Forelimb muscle (tissue), 1 donor: Measurements from ENCODE around the gene LRMDA. TPM values are rescaled to one million over a fixed set of nuclear protein-coding genes. Genes with fewer than 3 reads are reported as not detected.

ENCODE experiments used
- DNase-seq: peaks from one replicate; pipeline ENCODE4 v3.0.0-alpha.2; 2013; ENCODE audit warnings: low read depth
- polyA plus RNA-seq: library from polyadenylated mRNA; unstranded; fragments of 120-200 nt; gene quantifications from one replicate; pipeline ENCODE4 v1.2.1, GENCODE V29; 2013; ENCODE audit not compliant: insufficient read length

Gene LRMDA
- polyA plus RNA-seq, 1 donor = 5.1 TPM

GRCh38 chr10:76201962-76202361, 770.5 kb downstream of the LRMDA start:
- no peak for DNase-seq

- no peak for DNase-seq
Measured at GRCh38 chr10:76202777-76203176, 771.4 kb downstream of the LRMDA start.

- DNase-seq = no peak
Measured at GRCh38 chr10:76205361-76205760, 773.9 kb downstream of the LRMDA start.

DNA sequence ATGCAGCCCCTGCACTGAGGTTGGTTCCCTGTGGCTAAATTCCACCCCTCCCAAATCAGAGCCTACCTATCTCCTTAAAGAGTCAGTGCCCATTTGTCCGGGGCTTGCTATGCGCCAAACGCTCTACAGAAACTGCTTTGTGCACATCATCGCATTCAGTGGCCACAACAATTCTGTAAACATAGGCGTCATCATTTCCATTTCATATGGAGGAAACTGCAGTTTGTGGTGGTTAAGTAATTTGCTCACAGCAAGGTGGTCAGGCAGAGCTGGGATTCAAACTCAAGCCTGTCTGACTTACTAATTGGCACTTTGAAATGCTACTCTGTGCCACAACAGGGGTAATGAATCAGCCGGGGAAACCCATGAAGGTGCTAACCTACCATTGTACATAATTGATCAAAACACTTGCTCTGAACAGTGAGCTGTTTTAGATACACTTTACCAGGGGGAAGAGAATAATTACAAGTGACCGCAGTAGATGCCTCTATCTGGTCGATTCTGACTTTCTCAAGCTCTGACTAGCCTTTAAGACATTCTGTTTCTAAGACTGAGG, 775.5 kb downstream of the LRMDA start:
- no peak for DNase-seq

DNA sequence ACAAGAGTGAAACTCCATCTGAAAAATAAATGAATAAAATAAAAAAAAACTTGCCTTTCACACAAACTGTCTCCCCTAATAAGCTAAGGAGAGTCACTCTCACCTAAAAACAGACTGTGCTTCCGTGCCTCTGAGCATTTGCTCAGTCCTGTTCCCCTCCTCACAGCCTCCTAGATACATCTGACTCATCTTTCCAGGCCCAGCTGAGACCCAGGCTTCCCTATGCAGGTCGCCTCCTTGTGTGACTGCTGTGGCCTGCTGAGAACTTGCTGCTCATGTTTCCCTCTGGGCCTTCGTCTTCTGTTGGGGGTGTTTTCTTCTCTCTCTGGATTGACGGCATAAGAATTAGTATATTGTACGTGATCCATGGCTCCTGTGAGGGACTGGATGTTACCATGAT, 777.7 kb downstream of the LRMDA start:
- DNase-seq = no peak

- no peak for DNase-seq
Measured at GRCh38 chr10:76210211-76210610, 778.8 kb downstream of the LRMDA start.

- DNase-seq = no peak
Measured at GRCh38 chr10:76211691-76212090, 780.3 kb downstream of the LRMDA start.

GRCh38 chr10:76213876-76214275, 782.5 kb downstream of the LRMDA start:
- peak; percentile 57 for DNase-seq

- DNase-seq = no peak
Measured at GRCh38 chr10:76218035-76218434, 786.6 kb downstream of the LRMDA start.

DNA sequence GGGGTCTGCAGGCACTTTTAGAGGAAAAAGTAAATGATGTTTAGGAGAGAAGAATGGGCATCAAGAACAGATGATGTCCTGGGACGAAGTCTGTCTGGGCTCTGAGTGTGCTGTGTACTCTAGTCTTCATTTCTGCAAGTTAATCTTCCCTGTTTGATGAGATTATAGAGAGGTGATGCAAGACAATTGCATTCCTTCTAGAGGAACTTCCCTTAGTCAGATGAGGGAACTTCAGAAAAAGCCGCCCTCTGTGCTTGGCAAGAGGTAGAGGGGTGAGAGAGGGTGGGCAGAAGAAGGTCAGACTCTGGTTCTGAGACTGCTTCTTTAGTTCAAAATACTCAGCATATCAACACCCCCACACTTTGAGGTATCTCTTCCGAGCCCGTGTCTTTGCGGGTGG, 797.9 kb downstream of the LRMDA start:
- DNase-seq = no peak

- DNase-seq = no peak
Measured at GRCh38 chr10:76230921-76231285, 799.5 kb downstream of the LRMDA start.

DNA sequence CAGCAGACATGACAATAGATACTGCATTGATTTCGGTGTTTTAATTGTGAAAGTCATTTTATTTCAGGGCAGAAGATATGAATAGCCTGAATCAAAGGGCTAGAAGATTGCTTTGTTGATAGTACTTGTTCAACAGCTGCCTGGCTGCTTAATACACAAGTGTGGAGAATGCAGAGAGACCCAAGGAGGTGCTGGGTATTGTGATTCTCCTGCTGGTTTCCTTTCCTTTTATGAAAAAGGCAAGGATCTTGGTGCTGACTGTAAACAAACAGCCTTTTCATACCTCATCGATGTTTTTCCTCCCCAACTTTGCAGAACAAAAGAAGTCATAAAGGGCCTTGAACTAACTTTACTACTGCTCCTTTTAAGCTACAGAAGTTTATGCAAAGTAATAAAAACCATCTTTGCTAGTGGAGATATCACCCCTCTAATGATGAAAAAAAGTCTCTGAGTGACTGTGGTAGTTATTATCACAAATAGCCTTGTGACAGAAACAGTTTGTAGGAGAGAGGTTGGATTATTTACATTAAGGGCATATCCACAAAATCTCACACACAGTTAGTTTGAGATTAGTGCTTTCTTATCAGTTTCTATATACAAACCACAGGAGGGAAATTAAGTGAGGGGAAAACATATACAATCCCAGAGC, 800.0 kb downstream of the LRMDA start:
- no peak for DNase-seq

DNA sequence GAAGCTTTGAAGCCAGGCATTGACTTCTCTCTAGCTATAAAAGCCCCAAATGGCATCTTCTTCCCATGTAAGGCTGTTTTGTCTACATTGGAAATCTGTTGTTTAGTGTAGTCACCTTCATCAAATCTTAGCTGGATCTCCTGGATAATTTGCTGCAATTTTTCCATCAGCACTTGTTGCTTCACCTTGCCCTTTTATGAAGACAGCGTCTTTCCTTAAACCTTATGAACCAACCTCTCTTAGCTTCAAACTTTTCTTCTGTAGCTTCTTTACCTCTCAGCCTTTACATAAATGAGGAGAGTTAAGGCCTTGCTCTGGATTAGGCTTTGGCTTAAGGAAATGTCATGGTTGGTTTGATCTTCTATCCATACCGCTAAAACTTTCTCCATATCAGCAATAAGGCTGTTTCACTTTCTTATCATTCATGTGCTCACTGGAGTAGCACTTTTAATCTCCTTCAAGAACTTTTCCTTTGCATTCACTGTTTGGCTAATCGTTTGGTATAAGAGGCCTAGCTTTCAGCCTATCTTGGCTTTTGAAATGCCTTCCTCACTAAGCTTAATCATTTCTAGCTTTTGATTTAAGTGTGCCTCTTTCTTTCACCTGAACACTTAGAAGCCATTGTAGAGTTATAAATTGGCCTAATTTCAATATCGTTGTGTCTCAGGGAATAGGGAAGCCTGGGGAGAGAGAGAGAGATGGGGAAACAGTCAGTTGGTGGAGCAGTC, 803.2 kb downstream of the LRMDA start:
- DNase-seq = no peak

DNA sequence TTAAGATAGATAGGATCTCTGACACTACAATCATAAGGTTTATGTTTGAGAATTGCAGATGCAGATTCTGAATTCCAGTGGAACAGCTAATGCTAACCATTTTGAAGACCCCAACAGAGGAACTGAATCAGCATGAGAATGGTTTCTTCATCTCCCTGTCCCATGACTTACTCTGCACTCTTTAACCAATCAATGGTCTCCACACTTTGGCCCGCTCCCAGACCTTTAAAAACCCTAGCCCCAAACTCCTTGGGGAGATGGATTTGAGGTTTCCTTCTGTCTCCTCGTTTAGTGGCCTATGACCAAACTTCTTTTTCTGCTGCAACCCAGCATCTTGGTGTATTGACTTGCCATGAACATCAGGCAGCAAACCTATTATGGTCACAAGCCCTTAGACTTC, 804.9 kb downstream of the LRMDA start:
- no peak for DNase-seq

- no peak for DNase-seq
Measured at GRCh38 chr10:76242956-76243355, 811.5 kb downstream of the LRMDA start.

DNA sequence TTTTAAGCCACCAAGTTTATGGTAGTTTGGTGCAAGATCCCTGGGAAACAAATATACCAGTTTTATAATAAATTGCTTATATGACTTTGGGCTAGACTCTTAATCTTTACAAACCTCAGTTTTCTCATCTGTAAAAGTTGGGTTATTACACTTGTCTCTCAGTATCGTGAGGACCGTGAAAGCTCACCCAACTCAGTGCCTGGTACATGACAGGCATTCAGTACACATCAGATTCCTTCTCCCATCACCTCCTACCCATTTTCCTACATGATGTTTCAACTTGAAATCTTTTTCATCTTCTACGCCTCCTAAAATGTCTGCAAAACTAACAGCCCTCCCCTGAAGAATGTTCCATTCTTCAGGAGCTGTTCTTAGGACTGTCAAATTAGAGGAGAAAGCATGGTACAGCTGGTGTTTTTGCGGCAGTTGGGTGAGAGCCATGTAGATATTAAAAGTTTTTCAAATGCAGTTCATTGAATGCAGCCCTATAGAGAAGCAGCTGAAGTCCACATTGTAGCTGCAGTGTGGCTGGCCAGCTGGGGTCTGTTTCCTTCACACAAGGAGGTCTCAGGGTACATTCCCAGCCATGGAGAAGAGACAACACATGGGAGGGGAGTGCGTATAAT, 812.8 kb downstream of the LRMDA start:
- no peak for DNase-seq

DNA sequence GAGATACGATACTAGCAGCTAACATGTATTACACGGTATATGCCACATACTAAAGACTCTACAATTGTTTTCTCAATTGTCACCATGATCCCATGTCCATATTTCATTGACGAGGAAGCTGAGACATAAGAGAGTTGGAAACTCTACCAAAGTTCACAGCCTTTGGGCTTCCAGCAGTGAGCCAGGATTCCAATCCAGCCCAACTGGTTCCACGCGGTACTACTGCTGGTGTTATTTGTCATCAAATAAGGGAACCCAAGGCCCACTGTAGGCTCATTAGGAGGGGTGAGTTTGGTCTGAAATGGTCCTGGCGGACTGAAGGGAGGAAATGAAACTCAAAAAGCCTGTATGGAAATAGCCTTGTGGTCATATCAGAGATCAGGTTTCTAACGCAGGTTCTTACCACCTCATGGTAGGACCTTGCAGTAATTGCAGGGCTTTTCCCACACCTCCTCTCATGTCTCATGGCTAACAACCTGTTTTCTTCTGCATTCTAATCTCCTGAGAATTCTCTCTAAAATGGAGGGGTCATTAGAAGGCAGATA, 814.6 kb downstream of the LRMDA start:
- no peak for DNase-seq

- DNase-seq = no peak
Measured at GRCh38 chr10:76248649-76249200, 817.3 kb downstream of the LRMDA start.

DNA sequence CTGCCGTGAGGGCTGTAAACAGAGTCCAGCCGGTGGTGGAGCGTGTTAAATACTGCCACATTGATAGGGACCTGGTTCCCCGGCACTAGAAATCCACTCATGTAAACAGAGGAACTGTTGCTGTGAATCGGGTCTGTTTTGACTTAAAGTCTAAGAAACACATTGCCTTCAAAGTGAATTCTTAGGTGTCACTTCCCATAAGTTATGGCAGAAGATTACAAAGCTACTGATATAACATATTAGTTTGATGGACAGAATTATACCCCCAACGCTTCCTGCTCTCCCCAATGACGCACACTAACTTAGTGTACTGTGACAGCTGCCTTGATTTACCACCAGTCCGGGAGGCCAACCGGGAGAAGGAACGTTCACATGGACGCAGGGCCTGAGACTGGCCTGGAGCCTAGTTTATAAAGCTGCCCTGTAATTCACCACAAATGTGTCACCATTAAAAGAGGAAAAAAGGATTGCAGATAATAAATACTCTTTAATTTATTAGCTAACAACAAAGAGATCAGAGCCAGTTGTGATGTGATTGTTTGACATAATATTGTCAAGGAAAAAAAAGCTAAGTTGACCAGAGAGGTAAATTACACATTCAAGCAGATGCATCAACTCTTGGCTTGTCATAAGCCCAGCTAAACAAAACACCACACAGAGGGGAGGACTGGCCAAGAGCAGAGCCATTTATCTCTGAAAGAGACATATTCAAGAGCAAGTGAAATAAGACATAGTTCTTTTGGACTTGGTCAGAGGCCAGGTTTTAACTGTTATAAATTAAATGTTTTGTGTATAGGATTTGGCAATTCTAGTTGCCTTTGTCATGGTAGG, 820.6 kb downstream of the LRMDA start:
- DNase-seq = no peak

GRCh38 chr10:76252733-76253132, 821.3 kb downstream of the LRMDA start:
- no peak for DNase-seq

- DNase-seq = no peak
Measured at GRCh38 chr10:76255241-76255640, 823.8 kb downstream of the LRMDA start.
